D721Med (cell line): ENCODE data around the gene GCG.

Experiments used
- DNase-seq: peaks from one replicate; pipeline ENCODE4 v3.0.0; 2011; ENCODE audit warnings: low spot score; ENCODE audit not compliant: insufficient read length
- FAIRE-seq: peaks from 2 replicates; lab custom pipeline; 2011; peaks lifted over from hg19 to GRCh38; lab: Jason Lieb, UNC
- TF ChIP-seq, protein P1 (sequence below): IDR thresholded peaks from 2 replicates; pipeline ENCODE4 v1.5.1; 2012; ENCODE audit warnings: mild to moderate bottlenecking, control low read depth; ENCODE audit not compliant: insufficient read depth; ENCODE audit errors: missing control alignments

Gene GCG

GRCh38 chr2:162126527-162126926 is 25.5 kb downstream of the GCG start:
- no peak for DNase-seq
- no peak for FAIRE-seq
- TF ChIP-seq, protein P1, sequence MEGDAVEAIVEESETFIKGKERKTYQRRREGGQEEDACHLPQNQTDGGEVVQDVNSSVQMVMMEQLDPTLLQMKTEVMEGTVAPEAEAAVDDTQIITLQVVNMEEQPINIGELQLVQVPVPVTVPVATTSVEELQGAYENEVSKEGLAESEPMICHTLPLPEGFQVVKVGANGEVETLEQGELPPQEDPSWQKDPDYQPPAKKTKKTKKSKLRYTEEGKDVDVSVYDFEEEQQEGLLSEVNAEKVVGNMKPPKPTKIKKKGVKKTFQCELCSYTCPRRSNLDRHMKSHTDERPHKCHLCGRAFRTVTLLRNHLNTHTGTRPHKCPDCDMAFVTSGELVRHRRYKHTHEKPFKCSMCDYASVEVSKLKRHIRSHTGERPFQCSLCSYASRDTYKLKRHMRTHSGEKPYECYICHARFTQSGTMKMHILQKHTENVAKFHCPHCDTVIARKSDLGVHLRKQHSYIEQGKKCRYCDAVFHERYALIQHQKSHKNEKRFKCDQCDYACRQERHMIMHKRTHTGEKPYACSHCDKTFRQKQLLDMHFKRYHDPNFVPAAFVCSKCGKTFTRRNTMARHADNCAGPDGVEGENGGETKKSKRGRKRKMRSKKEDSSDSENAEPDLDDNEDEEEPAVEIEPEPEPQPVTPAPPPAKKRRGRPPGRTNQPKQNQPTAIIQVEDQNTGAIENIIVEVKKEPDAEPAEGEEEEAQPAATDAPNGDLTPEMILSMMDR = no peak

GRCh38 chr2:162126111-162126519 is 25.9 kb downstream of the GCG start:
- FAIRE-seq (no peak), DNase-seq (no peak)
- TF ChIP-seq, protein P1 = no peak

GRCh38 chr2:162125138-162125537 is 26.9 kb downstream of the GCG start:
- TF ChIP-seq, protein P1 = no peak
- no peak for FAIRE-seq
- no peak for DNase-seq

DNA sequence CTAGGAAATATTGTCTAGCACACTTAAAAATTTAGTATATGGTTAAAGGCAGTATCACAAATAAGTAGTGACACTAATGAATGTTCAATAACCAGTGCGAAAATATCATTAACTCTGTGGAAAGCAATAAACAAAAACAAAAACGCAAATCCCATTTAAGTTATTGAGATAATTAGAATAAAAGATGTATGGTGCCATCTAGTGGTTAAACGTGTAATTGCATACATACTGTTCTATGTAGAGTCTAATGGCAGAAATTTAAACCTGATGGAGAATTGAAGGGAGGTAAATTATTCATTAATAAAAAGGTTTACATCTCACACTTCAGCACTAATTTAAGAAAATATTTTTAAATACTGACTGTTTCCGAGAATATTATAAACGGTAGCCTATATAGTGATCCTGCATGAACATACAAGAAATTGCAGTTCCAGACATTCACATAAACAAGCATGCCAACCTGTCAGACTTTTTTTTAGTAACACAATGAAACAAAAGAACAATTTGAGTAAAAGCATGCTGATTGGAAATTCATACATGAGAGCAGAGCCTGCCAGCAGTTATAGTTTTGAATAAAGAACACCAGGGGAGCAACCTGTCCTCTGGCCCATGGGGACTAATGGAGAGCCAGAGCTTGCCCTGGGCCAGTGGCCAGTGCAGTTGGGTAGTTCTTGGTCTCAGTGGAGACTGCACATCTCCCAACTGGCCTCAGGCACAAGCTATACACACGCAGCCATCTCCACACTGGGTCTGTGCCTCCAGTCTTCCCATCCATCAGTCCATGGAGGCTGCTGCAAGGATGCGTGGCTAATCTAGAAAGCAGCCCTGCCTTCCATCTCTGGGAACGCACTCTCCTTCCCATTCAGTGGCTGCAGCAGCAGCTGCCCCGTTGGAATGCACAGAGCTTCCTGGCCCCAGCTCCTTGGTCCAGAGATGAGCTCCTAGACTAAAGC is 28.0 kb downstream of the GCG start:
- FAIRE-seq (peak; percentile 84), DNase-seq (no peak)
- TF ChIP-seq, protein P1 = peak; percentile 71

DNA sequence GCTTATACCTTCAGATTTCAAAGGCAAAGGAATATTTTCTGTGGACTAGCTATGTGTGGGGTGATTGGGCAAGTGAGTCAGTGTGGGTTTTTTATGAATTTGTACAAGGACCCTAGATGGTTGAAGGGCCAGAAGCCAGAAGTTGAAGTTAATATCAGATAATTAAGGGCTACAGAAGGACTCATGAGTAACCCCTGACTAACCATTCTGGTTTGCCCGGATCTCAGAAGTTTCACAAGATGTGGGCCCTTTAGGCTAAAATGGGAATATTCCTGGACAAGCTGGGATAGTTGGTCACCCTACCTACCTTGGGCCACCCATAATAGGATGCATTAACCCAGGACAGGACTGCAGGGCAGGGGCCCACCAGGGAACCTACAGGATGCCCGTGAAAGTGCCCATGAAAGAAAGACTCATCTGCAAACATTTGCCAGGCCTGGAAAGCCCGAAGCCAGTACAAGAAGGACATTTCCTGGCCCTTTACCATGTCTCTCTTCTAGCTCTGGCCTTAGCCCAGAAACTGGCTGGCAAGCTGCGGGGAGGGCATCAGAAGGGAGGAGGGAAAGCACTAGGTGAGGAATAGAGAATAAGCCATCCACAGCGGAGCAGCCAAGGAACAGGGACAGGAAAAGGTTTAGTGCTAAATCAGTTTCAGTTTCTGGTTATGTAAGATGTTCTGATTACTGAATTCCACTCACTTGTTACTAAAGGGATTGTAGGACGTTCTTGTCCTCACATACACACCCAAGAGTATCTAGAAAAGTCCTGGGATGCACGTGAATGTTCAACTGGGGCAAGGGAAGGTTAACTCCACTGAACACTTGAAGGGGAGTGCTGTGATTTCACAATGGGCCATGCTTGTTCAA is 33.6 kb downstream of the GCG start:
- FAIRE-seq (no peak), DNase-seq (no peak)
- TF ChIP-seq, protein P1 = no peak

DNA sequence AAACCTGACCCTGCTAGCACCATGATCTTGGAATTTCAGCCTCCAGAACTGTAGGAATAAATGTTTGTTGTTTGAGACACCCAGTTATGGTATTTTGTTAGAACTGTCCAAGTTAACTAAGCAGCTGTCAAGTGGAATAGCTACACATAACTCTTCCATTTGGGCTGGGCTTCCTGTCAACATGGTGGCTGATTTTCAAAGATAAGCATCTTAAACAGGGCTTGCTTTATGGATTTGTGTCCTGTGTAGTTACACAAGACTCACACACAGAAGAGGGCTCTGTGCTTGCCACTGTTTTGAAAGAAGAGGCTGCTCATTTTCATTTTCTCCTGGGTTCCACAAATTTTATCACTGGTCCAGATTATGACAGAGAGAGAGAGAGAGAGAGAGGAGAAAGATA is 35.7 kb downstream of the GCG start:
- FAIRE-seq (no peak), DNase-seq (no peak)
- TF ChIP-seq, protein P1 = no peak
